DMS114 treated with DMSO at 0.1 percent for 48 hours (cell line): Measurements from ENCODE around the gene SLC9C2.
"Not testable (repeated sequence)": the region's sequence is repeated elsewhere in the genome, so short reads cannot be mapped to it uniquely, and the experiment has no call there.

Experiments used
- DNase-seq: peaks from one replicate; lab custom pipeline; 2025; ENCODE audit not compliant: unreplicated experiment; lab: John Stamatoyannopoulos, UW

Gene SLC9C2, protein sequence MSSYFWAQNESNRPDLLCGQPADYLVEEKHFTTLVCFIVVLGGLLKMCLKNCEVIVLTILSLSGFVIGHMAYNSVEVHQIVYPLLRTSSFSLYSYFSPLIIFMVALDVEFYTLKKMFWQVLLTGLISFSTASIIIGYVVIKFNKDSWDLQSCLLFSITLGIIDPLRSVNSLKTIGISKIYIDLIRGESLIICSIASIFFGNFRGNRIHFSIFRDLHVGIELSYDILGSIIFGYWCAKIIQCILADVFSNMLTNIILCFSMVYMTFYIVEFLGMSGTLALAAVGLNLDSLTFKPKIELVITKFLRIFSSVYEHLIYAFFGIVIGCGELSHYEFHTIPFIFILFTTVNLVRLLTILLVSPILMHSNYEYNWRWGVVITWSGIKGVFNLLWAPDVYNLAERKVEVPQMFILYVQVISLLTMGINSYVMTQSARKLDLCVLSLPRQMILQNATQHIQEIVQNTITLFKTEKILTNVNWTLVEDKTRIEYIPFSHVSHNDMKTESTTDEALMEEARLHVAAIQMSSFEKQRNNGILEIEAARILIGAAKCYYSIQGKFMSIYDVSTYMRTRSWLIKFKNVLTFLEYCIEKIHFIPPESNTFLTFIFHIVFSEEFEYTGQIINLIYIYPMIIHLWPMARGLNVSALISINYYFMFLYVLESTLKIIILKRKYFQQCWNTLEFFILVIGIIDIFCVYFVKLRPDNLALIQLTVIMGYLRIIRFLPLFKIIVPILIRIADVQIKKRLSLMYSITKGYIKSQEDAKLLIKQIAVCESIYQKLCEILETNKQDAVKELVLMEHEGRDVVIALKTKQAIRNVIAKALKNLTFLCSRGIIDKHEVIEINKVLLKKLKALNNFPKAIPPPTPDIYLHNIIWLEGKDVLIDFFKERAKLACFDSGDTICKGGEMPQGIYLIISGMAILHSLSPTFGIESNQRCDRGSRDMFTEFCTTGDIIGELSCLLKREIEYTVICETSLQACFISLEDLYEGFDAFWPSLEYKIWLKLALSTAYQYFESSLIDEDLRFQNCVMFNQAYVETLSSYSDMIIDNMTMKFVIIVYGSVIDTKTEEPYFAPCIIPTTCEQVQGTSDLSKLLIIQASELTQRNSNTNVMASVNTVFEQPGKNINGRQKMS

DNA sequence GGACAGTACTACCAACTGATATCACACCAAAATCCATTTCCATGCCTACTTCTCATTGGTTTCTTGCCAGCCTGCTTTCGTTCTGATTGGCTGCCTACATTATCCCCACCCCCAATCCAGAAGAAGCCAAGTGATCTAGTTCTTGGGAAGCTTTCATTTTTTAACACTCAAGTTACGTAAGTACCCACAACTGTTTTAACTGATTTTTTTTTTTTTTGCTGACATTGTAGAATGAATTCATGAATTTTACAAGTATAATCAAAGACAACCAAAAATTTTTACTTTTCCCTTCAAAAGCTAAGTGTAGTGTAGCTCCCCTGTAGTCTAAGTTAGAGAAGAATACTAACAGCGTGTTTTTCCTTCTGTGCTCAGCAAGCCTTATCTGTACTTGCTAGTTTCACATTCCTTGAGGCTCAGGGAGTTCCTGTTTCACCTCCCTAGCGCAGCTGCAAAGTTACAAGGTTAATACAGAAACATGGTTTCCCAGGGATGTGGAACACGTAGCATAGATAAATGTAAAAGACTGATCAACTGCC lies at the start of gene SLC9C2:
Gene SLC9C2, minus strand, starts transcription at position 17 of the 536 bp plus-strand sequence. CDS start 1,296 bp downstream, outside the sequence.
- DNase-seq, result no peak

GRCh38 chr1:173648880-173649605 lies 46.2 kb upstream of the SLC9C2 start:
- DNase-seq, result no peak

GRCh38 chr1:173646656-173647055 lies 43.8 kb upstream of the SLC9C2 start:
- DNase-seq, result no peak

DNA sequence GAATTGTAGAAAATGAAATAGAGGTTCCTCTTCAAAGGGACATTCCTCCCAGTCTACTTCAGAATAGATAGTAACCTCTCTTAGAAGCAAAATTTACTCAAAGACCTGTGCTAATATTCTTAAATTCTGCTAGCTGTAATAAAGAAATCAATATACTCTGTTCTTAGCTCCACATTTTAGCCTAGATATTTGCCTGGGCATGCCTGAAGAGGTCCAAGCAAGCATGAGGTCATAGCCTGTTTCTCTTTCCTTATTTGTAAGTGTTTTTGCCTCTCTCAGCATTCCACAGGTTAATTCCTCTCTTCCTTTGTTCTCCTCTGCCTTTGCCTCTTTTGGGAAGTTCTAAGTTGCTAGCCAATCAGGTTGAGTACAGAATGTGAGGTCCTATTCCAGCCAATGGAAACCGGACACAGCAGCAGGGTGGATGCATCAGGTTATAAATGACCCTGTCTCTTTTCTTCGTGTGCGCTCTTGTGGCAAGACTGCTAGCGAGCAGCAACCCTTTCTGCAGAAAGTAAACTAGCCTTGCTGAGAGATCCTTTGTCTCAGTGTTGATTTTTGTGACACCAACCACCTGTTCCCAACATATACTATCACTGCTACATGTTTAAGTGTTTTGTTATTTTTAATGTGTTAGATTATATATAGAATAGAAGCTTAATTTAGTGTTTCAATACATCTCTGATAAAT lies 39.7 kb upstream of the SLC9C2 start:
- not testable (repeated sequence) for DNase-seq

GRCh38 chr1:173639102-173639501 lies 36.2 kb upstream of the SLC9C2 start:
- no peak for DNase-seq

GRCh38 chr1:173638043-173639021 lies 35.5 kb upstream of the SLC9C2 start:
- DNase-seq, result no peak

DNA sequence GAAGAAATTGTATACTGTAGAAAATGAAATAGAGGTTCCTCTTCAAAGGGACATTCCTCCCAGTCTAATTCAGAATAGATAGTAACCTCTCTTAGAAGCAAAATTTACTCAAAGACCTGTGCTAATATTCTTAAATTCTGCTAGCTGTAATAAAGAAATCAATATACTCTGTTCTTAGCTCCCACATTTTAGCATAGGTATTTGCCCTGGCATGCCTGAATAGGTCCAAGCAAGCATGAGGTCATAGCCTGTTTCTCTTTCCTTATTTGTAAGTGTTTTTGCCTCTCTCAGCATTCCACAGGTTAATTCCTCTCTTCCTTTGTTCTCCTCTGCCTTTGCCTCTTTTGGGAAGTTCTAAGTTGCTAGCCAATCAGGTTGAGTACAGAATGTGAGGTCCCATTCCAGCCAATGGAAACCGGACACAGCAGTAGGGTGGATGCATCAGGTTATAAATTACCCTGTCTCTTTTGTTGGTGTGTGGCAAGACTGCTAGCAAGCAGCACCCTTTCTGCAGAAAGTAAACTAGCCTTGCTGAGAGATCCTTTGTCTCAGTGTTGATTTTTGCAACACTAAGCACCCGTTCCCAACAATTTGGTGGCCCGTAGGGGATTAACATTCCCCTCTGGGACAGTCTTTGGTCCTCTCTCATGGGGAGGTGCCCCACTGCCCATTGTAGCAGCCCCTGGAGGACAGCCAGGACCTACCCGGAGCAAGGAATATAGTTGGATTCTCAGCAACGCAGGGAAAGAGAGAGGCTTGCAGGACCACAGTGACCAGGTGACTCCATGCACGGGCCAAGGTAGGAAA lies 34.6 kb upstream of the SLC9C2 start:
- DNase-seq, result not testable (repeated sequence)

GRCh38 chr1:173635116-173635515 lies 32.2 kb upstream of the SLC9C2 start, which contains the start of gene TEX50:
Gene TEX50 (plus strand): TSS chr1:173635338. CDS start chr1:173635522, 184 bp downstream.
- no peak for DNase-seq

GRCh38 chr1:173628888-173629287 lies 26.0 kb upstream of the SLC9C2 start:
- no peak for DNase-seq

DNA sequence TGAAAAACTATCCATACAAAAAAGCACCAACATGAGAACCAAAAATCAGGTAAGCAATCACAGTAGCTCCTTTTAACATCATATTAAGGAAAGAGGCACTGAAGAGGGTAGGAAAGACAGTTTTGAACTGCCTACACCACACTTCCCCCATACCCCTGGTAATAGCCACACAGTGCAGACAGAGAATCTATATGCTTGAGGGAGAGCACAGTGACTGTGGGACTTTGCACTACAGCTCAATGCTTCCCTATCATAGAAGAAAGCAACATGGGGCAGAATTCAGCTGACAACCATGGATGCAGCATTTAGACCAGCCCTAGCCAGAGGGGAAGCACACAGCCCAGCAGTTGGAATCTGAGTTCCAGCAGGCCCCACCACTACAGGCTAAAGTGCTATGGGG lies 24.4 kb upstream of the SLC9C2 start:
- no peak for DNase-seq

DNA sequence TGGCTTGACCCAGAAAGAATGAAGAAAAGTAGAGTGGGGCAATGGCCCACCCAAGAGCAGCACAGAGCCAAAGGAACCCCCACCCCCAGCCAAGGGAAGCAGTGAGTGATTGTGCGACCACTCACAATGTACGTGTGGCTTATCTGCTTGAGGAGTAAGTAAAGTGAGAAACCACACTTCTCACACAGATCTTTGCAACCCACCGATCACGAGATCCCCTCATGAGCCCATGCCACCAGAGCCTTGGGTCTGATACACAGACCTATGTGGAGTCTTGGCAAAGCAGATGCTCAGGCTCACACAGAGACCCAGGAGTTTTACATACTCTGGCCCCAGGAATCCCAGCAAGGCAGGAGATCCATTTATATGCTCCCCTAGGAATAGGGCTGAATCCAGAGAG lies 14.0 kb upstream of the SLC9C2 start:
- no peak for DNase-seq

DNA sequence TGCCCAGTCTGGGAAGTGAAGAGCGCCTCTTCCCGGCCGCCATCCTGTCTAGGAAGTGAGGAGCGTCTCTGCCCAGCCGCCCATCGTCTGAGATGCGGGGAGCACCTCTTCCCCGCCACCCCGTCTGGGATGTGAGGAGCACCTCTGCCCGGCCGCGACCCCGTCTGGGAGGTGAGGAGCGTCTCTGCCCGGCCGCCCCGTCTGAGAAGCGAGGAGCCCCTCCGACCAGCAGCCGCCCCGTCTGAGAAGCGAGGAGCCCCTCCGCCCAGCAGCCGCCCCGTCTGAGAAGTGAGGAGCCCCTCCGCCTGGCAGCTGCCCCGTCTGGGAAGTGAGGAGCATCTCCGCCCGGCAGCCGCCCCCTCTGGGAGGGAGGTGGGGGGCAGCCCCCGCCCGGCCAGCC lies 10.2 kb upstream of the SLC9C2 start:
- DNase-seq, result not testable (repeated sequence)

DNA sequence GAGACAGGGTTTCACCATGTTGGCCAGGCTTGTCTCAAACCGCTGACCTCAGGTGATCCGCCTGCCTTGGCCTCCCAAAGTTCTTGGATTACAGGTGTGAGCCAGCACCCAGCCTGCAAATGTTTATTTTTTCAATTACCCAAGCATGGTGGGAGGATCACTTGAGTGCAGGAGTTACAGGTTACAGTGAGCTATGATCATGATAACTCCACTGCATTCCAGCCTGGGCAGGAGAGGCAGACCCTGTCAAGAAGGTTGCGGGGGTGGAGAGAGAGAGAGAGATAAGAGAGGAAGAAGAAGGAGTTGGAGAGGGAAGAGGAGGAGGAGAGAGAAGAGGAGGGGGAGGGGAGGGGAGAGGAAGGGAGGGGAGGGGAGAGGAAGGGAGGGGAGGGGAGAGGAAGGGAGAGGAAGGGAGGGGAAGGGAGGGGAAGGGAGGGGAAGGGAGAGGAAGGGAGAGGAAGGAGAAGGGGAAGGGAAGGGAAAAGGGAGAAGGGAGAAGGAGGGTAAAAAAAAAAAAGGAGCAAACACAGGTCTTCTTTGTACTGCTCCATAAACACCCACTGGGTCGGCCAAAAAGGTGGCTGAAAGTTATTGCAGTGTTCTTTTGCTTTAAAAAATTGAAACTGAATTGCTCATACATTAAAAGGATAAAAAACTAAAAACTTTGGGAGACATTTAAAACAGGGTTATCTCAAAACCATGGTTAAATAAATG lies 5.8 kb upstream of the SLC9C2 start:
- DNase-seq, result no peak

GRCh38 chr1:173601588-173601987 lies 1.3 kb downstream of the SLC9C2 start:
- no peak for DNase-seq

DNA sequence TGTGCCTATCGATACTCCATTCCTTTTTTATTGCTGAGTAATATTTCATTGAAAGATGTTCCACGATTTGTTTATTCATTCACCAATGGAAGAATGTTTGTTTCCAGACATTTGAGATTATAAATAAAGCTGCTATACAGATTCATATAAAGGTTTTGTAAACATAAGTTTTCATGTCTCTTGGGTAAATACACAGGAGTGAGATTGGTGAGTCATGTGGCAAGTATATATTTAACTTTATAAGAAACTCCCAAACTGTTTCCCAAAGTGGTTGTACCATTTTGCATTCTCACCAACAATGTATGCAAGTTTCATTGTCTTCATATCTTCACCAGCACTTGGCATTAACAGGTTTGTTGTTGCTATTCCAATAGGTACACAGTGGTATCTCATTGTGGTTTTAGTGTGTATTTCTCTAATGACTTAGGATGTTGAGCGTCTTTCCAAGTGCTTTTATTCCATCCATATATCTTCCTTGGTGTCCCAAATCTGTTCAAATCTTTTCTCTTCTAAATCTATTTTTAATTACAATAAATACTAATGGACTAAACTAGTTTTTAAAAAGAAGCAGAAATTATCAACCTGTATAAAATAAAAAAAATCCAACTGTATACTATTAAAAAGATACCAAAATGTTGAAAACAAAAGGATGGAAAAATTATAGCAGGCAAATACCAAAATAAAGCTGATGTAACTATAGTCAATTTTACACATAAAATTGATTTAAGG lies 6.6 kb downstream of the SLC9C2 start:
- no peak for DNase-seq

GRCh38 chr1:173591138-173591537 lies 11.7 kb downstream of the SLC9C2 start:
- not testable (repeated sequence) for DNase-seq

GRCh38 chr1:173590557-173590956 lies 12.3 kb downstream of the SLC9C2 start:
- DNase-seq, result no peak
